GM18868 (cell line): Measurements from ENCODE around the gene RNLS.

Source experiments
- ATAC-seq: cut with Tn5 transposase; IDR thresholded peaks from one replicate; pipeline ENCODE4 v1.9.1; 2021; ENCODE audit warnings: mild to moderate bottlenecking, moderate library complexity; ENCODE audit not compliant: unreplicated experiment

The RNLS gene

DNA sequence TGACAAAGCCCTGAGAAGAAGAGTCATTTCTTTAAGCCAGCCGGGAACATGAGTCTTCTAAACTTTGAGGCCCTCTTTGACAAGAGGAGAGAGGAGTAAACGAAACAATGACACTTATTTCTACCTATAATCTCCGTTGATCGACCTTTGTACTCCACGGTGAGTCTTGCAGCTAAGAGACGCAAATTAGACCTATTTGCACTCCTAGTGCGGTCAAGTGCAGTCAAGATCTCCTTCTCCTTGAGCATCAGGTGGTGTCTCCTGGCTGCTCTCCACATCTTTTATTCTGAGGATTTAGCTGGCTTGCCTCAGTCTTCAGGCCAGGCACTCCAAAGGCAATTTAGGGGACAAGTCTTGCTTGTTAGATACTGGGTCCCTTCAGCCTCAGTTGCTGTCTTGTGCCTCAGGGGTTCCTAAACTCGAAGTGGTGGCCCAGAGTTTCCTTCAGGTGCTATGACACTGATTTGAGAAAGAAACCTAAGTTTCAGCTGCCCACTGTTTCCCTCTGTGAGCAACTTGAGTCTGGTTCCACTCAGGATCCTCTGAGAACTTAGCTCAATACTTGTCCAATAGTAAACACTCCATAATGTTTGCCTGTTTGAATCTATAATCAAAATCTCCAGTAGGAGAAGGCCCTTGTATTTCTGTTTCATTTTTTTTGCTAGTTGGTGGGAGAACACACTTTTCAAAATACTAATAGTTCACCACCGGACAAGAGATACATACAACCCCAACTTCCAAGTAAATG is 312.9 kb downstream of the RNLS start:
- ATAC-seq = no peak

DNA sequence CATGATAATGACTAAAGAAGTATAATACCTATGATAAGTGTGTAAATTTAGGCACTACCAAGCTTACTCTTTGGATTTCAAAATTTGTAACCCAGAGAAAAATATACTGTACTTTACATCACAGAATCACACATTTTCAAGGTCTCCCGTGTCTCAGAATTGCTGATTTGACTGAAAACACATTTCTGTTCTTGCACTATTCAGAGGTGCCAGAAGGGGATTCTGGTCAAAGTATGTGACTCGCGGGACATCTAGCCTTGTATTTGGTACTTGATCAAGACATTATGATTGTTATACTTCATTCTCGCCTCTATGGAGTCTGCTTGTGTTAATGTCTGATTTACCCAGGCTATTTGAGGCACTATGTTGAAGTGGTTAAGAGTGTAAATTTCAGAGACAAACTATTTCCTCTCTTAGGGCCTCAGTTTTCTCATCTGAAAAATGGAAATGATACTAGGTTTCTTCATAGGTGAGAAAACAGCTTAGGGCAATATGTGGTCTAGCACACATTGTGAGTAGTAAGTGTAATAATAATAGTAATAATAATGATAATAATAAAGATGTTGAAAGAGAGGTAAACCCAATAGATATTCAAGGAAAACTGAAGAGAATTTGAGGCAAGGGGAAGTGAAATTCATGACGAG is 320.4 kb downstream of the RNLS start:
- ATAC-seq = no peak

DNA sequence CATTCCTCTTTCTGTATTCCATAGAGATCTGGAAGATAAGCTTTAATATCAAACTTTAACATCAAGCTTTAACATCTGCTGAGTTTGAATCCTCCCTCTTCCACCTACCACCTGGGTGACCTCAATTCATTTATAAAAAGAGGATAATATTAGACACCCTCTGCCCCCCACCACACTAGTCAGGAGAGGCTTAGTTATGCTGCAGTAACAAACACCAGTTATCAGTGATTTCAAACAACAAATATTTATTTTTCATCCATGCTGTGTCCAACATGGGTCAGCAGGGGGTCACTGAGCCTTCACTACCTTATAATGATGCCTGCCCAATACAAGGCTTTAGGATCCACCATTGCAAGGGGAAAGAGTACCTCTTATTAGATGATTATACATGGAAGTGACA is 322.0 kb downstream of the RNLS start:
- no peak for ATAC-seq

DNA sequence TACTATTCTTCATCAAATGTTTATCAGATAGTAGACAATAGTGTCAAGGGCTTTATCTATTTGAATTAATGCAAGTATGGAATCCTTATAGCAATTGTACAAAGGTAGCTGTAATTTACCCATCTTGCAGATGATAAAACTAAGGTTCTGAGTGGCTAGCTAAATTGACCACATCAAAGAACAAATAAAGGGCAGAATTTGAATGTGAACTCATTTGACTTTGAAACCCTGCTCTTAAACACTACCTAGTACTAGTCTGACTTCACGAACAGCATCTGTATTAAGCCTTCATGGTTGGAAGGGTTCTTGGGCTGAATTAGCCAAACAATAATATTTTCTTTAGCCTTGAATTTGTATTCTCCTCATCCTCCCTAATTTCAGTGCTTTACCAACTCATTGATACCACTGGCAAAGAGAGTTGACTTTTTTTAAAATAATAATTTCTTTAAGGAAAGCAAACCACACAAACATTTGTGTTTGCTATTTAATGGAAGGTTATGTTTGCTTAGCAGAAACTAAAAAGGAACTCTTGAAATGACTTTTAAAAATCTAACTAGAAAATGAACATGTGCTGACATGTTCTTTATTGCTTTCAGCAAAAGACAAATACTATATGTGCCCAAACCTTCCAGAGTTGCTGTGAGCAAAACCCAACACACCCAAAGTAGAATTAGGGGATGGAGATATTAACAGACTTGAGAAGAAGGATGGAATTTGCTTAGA is 322.6 kb downstream of the RNLS start:
- peak; percentile 62 for ATAC-seq

DNA sequence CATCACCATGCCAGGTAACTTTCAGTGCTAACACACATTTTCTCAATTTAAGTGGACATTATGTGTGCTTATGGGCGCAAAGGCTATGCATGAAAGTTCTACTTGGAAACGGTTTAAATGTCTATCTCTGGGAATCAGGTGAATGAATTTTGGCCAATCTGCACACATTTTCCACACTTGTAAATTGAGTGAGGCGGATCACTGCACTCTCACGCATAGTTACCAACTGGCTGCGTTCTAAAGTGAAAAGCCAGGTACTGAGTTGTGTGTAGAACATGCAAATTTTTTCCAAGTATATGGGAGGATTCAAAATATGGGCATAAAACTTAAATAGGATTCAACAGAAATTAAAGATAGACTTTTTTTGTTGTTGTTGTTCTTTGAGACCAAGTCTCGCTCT is 323.7 kb downstream of the RNLS start:
- ATAC-seq = no peak

DNA sequence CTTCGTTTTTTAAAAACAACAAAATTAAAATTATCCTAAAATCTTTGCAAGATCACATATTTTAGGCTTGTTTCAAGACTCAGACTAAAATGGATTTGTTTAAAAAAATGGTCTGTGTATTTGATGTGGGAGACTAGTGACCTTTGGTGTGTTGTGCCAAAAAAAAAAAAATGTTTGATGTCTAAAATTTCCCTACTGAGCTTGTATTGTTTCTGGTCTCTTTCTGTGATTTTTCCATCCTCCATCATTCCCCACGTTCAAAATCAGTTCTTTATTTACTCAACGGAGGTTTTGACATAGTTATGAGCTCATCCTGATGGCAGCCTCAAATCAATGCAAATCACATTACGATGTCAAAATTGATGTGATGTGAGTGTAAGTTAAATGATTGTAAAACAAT is 326.2 kb downstream of the RNLS start:
- no peak for ATAC-seq

DNA sequence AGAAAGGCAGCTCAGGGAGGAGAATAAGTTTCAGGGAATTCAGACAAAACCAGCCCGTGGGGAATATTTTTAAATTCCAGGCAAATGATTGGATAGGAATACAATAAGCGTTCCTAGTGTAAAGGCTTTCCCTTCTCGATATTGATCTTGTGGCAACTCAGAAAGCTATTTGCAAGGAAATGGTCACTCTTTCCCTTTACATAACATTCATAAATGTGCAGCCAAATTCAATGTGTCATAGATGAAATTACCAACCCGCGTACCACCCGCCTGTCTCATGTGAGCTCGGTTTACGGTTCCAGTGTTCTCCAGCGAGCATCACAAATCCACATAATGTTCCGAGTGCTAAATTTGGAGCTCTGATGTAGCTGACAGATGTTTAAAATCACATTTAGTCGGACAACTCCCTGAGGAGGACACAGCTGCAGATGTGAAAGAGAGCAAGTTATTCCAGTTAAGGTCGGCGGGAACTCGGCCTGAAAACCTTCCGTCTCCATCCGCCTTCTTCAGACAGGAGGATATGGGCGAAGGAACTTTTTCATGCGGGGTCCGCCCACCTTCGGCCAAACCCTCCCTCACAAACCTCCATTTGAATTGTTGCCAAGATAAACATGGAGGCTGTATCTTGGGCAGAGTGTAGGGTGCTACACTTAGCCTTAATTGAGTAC is 327.0 kb downstream of the RNLS start:
- ATAC-seq = no peak

DNA sequence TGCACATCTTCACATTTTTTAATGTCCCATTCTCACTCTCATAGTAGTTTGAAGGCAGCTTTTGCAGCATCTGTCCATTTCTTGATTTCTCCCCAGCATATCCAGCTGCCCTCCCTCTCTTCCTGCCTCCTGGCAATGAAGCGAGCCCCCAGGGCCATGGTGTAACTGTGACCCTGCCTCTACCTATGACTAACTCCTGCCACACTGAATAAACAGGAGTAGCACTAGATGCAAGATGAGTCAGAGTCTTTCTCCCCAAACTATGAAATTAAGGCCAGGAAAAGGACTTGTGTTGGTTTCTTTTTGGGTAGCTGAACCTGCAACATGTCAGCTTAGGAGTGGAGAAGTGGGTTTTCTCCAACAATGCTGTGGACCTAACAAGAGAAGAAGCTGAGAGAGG is 329.0 kb downstream of the RNLS start:
- ATAC-seq = peak; percentile 49

DNA sequence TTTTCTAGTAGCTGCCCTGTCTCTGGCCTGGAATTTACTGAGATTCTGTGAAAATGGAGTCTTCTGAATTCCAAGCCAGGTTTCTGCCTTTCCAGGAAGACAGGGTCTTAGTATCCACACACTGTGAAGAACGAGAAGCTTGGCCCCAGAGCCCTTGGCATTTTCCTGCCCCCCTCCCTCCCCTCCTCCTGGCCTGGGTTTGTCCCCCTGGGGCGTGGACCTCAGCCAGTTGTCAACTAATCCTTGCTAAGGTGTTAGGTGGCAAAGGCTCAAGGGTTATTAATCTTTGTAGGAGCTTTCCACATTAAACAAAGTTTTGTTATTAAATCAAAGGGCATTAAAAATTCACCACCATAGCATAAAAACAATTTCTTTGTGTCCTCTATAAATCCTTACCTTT is 329.5 kb downstream of the RNLS start:
- ATAC-seq = no peak

DNA sequence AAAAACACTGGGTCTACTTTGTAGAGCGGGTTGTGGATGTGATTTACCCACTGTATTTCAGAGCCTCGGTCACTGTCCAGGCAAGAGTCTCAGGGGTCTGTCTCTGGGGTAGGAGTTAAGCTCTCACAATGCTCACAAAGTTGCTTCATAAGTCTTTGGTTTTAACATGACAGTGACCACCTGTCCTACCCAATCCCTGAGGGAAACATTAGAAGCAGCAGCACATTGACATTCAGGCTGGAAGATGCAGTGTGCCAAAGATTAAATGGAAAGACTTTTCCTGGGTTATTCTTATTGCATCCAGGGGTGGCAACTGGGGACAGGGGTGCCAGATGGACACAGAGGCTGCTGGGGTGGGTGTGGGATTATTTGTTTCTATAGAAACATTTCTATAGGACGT is 330.0 kb downstream of the RNLS start:
- ATAC-seq = no peak

DNA sequence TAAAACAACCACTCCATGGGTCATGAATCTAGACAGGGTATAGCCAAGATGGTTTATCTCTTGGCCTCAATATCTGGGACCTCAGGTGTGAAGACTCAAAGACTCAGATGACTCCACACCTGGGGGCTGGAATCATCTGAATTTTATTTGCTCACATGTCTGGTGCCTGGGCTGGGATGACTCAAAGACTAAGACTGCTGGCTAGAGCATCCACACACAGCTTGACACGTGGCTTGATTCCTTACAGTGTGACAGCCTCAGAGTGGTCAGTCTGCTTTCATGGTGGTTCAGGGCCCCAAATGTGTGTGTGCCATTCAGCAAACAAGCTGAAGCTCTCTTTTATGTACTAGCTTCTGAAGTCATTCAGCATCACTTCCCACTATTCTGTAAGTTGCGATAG is 333.7 kb downstream of the RNLS start:
- no peak for ATAC-seq

DNA sequence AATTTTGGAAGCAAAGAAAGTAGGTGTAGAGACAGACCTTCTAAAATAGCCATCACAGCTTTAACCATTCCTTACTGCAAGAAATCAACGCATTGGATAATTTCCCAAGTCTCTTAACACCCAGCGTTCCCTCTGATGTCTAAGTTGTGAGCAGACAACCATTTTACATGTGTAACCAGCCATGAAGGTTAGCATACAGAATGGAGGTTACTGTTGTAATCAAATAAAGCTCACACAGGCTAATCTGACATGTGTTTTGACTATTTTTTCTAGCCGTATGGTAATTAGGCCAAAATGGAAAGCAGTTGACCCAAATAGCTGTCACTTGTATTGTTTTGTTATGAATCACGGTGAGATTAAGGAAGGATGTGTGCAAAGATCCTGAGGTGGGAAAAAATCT is 336.4 kb downstream of the RNLS start:
- ATAC-seq = no peak

DNA sequence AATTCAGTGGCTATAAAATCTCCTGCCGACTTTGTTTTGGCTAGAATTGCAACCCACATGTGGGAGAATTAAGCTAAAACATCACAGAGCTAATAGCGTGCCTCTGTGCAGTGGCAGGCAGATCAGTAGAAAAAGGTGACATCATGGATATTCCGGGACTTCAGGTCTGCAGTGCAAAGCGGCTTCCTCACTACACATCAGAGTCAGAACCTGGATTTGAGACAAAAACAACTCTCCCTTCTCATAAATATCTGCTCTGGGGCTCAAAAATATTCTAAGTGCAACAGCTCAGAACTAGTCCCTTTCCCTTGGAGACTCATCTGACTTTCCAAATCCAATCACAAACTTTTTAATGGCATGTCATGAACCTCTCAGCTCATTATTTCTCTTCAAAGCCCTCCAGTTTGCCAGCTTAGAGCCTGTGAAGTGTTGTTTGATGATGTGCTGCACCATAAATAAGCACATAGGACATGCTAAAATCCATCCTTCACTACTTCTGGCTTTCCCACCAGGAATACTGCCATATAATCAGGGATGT is 337.1 kb downstream of the RNLS start:
- ATAC-seq = no peak

DNA sequence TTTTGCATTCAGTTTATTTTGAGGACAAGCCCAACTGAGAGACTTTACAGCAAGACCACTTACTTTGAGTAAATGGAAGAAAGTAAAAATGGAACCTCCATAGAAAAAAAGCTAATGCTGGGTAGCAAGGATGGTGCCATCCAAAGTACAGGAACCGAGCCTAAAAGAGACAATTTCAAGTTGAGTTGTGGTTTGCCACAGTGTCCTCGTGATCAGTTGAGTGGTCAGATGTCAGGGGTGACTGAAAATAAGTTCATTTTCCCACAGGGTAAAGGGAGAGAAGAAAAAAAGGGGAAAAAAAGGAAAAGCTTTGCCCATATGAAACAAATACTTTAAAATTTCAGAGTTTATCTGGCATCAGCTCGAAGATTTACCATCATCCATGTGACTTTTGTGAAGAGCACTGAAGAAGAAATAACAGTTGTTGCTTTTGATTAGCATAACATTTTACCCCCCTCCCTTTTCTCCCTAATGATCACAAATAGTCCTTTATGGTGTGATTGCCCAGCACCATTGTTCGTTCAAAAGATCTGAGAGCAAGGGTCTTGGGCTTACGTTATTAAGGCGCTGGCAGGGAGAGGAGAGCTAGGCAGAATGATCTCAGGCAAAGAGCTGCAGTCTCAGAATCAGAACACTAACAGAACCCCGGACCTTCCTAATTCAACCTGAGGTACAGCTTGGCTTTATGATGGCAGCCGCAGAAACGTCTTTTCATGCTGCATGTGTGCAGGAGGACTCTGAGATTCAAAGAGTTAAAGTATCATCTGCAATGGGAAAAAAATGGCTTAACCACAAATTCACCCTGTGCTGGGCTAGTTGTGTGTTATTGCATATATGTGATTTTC is 338.1 kb downstream of the RNLS start:
- ATAC-seq = no peak

DNA sequence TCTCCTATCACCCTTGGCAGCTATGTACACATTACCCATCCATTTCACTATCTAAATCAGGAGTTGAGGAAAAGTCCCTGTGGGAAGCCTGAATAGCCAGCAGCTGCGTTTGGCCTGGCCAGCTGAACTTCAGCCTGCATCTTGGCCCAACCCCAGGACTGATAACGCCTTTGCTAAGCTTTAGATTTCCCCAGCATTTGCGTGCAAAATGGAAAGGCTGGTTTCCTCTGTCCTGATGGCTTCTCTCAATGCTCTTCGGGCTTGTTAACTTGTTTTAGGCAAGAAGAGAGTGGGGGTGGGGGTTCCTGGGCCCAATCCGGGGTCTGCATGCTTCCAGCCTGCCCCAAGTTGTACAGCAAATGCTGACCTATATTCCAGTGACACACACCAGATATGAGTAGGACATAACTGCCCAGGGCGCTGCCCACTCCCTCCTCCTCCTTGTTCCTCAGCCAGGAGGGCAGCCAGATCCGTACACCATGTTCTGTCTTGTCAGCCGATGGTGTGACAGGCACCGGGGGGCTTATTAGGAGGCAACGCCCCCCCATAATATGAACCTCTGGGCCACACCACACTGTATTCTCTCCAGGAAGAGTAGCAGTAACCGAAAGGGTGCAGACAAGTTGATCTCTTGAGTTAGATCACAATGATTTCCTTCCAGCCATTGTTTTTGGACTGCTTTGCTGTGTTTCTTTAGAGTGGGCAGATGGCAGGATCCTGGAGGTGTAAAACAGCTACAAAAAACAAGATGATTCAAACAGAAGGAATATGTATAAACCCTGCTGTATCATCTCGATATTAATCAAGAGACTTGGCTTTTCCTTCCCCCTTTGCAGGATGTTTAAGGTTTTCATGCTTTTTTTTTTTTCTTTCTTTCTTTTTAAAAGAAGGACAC is 339.0 kb downstream of the RNLS start:
- ATAC-seq = no peak

DNA sequence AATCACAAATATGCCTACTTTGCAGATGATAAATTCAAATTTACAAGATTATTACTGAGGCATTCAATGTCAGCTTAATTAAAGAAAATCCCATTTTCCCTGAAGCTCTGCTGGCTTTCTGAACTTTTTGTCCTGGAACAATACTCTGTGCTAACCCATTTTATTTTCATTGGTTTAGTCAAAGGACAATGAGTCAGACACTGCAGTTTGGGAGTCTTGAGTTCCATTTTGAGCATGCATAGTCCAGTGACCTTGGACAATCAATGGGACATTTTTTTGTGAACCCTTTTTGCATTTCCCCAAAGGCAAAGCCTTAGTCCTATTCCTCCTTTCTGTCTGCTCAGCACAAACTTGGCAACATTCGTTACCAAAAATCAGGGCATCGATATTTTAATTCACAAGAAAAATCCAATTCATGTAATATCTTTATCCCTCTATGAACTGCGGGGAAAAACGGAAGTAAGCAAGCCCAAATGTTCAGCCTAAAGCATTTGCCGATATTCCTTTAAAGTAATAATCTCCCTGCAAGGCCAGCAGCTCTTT is 339.8 kb downstream of the RNLS start:
- no peak for ATAC-seq

DNA sequence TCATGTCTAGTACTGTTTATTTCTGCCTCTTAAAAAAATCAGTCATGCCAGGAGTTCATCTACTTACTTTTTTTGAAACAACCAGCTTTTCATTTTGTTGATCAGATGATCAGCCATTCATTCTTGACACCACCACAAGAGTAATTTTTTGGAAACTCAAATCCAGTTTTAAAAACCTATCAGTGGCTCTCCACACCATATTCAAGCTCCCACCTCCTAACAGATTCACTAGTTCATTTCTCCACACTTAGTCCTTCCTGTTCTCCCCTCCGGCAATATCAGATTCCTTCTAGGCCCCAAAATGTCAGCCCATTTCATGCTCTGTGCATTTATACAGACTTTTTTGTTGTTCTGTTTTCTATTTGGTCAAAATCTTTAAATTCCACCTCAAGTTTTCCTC is 341.6 kb downstream of the RNLS start:
- ATAC-seq = no peak

DNA sequence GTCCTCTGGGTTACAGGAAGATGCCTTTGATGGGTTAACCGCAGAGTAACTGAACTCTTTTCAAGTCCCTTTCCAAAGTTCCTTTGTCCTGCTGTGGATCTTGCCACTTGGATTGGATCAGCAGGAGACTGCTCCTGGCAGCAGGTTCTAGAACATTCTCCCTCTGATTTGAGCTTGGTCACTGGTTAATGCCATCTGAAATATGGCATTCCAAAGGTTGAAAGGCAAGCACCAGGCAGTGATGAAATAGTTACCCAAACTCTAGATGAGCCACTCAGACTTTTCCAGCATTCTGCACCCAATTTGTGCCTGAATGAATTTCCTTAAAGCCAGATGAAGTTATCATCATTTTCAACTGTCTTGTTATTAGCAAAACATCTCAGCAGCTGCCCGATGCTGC is 343.9 kb downstream of the RNLS start:
- no peak for ATAC-seq

DNA sequence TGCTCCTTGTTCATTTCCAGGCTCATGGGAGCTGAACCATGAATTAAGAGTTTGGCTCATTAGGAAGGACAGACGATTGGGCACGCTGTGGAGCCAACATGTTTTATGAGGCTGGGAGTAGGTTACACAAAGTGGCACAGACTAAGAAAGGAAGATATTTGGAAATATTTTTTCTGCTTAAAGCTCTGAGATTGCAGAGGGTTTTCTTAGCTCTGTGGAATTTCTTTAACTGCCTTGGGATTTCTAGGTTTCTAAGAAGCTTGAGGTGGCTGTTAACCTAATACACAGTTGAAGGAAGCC is 344.6 kb downstream of the RNLS start:
- ATAC-seq = no peak
